SIG-M5 (cell line): Measurements from ENCODE around the gene FHL1.
"Not testable (repeated sequence)": the region's sequence is repeated elsewhere in the genome, so short reads cannot be mapped to it uniquely, and the experiment has no call there.

Experiments used
- DNase-seq: peaks from one replicate; lab custom pipeline; 2025; lab: John Stamatoyannopoulos, UW

The FHL1 gene

DNA sequence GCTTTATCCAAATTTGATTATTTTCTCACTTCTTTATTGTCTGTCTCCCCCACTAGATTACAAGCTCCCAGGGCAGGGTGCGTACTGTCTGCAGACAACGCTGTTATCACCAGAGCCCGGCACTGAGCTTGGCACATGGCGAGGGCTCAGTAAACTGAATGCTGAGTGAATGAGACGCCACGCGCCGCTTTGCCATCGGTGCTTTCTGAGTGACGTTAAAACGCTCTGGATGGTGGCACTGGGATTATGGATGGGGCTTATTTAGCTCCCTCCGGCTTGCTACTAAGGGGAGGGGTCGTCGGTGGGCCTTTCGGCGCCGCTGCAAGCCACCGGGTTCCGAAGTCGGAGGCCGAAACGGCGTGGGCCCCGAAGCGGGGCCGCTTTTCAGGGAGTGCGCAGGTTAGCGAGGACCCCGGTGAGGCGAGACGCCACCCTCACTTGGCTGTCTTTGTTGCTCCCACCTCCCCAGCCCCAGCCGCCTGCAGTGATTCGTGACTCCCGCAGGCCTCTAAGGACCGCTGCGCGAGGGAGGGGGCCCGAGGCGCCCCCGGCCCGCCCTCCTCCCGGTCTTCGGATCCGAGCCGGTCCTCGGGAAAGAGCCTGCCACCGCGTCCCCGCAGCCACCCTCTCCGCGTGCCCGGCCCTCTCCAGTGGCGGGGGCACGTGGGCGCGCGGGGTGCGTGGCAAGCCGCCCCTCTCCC, 569 bp upstream of the FHL1 start:
- DNase-seq: no peak

- DNase-seq: no peak
Observed at GRCh38 chrX:136147976-136148375, 643 bp downstream of the FHL1 start.

DNA sequence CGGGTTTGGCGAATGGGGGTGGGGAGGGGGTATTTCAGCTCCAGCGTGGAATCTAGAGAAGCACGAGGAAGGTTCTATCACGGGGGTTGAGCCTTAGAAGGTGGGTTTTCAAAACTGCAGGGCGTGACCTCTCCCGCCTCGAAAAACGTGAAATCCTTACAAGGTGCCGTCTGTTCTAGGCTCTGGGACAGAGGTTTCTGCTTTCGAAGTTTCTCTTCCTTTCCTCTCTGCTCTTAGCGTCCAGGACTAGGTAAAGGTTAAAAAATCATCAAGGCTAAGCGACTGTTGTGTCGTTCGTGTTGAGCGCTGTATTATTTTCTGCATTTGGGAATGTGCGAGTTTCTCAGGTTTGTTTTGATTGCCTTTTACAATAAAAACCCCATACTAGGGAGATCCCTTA, 1.1 kb downstream of the FHL1 start:
- DNase-seq: no peak

- DNase-seq: no peak
Observed at GRCh38 chrX:136154998-136155397, 7.7 kb downstream of the FHL1 start.

DNA sequence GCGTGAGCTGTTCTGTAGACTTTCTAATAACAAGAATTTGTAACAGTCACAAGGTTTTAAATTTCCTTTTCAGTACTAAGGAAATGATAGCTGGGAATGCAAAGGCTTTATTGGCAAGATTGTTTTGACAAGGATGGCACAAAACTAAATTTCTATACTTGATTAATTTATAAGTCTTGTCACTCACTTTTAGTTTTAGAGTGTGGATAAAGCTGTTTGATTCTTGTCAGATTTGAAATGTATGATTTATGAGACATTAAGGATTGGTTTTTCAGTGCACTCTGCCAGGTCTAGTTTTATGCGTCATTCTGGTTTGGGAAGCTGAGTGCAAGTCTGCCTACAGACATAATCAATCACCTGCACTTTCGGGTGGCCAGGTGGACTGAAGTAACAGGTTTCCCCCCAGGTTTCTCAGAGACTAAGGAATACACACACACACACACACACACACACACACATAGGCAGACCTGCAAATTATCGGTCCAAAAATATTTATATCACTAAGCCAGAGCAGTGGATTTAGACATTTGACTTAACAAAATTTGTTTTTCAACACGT, 9.3 kb downstream of the FHL1 start:
- DNase-seq: no peak

DNA sequence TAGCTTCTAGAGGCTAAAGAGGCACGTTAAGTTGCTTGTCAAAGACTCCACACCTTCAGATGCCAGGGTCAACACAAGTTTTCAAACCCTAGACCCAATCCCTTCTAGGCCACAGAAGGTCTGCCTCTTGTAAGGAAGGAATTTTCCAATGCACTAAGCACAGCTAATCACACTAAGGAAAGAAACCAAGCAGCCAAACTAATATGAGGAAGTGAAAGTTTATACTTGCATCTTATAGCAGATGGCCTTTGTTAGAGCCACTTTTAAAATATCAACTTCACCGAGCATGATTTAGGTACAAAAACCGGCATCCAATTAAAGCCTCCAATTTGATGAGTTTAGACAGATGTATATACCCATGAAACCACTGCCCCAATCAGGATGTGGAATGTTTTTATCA, 9.9 kb downstream of the FHL1 start:
- DNase-seq: no peak

DNA sequence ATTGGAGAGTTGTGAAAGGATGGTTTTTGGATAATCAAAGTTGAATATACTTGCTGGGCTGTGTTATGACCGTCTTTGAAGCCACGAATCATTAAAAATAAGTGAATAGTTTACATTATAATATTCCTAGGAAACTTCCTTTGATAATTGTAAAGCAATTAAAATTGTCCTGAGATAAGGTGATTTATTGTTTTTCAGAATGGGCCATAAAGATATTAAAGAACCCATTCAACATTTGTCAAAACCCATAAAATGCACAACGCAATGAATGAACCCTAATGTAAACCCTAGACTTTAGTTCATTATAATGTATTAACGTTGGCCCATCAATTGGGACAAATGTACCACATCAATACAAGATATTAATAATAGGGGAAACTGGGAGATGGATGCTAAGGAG, 11.4 kb downstream of the FHL1 start:
- no peak for DNase-seq

GRCh38 chrX:136159611-136160025, 12.3 kb downstream of the FHL1 start:
- DNase-seq: no peak

DNA sequence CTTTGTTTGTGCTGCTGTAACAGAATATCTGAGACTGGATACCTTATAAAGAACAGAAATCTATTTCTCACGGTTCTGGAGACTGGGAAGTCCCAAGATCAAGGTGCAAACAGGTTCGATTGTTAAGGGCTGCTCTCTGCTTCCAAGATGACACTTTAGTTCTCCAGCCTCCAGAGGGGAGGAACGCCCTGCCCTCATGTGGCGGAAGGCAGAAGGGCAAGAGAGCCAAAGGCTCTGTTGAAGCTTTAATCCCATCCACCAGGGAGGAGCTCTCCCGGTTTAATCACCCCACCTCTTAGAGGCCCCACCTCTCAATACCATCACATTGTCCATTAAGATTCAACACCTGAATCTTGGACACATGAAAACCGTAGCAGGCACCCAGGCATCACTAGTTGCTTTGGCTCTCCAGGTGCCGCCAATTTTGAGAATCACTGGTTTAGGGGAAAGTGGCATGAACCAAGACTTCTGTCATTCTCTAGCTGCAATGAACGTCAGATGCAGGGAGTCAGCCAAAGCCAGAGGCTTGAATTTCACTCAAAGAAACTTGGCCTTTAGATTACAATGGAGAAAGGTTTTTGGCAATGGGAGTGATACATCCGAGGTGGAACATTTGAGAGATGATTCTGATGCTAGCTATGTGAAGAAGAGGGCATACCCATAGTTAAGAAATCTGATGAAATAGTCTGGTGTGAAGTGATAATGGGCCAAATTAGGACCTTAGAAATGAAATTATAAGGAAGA, 15.7 kb downstream of the FHL1 start:
- DNase-seq: no peak

DNA sequence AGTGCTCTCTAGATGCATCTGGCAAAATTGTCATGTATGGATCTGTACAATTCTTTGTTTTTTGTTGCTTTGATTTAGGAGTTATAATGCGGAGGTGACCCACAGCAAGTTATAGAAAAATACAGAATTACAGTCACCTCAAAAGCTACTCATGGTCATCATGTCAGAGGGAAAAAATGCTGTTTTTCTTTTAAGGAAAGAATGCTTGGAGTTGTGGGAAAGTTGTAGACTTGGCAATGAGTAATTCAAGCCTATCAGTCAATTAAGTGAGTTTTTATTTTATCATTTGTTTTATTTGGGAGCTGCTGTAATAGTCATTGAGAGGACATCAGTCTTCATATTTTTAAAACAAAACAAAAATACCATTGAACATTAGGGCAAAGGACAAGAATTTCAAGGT, 16.4 kb downstream of the FHL1 start:
- no peak for DNase-seq

DNA sequence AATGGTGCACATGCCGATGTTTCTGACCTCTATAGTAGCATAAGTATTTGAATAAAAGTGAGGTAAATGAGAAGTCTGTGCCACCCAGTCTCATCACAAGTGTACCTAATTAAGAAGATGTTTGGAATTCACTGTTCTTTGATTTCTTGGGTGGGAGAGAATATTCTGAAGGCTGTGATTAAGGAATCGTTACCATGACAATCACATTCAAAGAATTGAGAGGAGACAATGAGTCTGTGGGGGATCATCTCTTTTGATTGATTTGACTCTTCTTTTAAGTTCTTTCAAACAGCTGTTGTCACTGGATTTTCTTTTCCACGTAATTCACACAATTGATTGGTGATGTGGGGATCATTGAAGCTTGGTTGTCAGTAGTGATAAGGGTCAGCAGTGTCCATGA, 18.1 kb downstream of the FHL1 start:
- no peak for DNase-seq

- no peak for DNase-seq
Observed at GRCh38 chrX:136166221-136166855, 19.0 kb downstream of the FHL1 start.

DNA sequence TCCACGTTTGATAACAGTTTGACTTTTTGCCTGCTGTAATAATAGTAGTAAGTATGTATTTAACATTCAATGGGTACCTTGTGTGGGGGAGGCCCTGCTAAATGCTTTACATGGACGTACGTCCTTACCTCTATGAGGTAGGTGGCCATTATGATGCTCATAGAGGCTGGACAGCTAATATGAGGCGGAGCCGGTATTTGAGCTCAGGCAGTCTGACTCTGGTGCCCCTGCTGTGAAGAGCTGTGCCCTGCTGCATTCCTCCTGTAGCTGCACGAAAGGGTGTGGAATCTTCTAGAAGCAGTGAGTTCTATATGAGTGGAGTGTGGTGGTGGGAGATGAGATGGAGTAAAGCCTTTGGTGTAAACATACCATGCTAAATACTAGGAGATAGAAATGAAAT, 20.7 kb downstream of the FHL1 start:
- DNase-seq: not testable (repeated sequence)

- no peak for DNase-seq
Observed at GRCh38 chrX:136168929-136169735, 21.8 kb downstream of the FHL1 start.

DNA sequence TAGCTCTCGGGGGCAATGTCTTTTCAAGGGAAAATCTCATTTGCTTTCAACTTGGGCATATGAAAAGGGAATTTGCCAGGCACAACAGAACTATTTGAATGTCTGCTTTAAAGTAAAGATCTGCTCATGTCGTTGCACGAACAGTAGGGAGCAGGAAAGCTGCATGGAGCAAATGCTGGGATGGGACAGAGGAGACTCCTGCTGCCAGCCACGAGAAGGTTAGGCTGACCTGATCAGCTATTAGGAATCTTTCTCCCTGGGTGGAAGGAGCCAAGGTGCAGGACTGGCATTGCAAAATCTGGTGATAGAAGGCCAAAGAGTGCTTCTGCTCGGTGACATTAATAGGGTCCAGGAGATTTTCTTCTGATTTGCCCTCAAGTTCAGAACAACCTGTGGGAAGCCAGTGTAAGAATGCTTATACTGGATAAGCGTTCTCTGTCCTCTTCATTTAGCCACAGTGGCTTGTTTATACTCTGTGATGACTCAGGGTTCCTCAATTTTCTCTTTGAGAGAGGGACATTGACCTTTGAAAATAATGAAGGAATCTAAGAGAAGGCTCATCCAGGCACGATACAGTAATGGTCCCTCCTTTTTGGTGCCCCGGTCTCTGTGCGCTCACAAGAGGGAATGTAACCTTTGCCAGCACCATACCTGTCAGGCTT, 22.9 kb downstream of the FHL1 start:
- no peak for DNase-seq

- no peak for DNase-seq
Observed at GRCh38 chrX:136171420-136171819, 24.1 kb downstream of the FHL1 start.

- DNase-seq: no peak
Observed at GRCh38 chrX:136176399-136176825, 29.1 kb downstream of the FHL1 start.

DNA sequence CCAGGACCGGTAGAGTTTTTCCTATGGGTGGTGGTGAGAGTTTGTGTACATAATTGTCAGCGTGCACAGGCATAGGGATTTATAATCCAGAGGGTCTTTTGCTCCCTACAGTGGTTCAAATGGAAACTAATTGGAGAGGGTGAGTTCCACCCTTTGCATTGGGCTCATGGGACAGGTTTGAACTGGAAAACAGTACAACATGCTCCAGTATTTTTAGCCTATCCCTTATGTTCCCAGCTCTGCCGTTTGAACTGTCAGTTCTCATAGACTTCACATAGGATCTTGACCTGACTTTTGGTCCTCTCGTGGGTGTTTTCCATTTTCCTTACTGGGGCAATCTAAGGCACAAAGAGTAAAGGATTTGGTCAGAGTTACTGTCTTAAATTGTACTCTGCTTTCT, 31.8 kb downstream of the FHL1 start:
- DNase-seq: no peak

GRCh38 chrX:136182414-136182813, 35.1 kb downstream of the FHL1 start:
- no peak for DNase-seq

GRCh38 chrX:136183172-136183571, 35.8 kb downstream of the FHL1 start:
- DNase-seq: no peak

DNA sequence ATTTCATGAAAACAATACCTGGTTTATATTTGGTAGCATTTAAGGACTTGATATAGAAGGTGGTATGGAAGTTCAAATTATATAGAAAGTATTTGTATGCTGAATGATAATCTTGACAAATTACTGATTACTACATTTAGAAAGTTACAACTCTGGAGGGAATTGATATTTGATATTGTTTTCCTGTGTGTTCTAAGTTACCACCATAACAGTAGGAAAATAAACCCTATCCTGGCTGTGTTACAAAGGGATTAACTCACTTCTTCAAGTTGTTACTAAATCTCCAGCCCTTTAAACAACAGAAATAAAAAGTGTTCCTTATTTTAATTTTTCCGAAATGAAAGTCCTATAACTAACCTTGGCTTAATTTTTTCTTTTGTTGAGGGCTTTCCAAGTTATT, 36.6 kb downstream of the FHL1 start:
- DNase-seq: no peak
